SJCRH30 (cell line): ENCODE data around the gene RHBDL3. TPM values are rescaled to one million over a fixed set of nuclear protein-coding genes. Genes with fewer than 3 reads are reported as not detected.

Experiments used
- total RNA-seq: library from RNA; depleted of rRNA; stranded (reverse); fragments of >200 nt; shearing (Covaris generic); gene quantifications from 2 replicates; pipeline ENCODE4 v1.2.3, GENCODE V29; 2014; rRNA removed

The RHBDL3 gene
- total RNA-seq, 1 experiment from 2014 or later, result not detected

Other genes with a start within 250 kb of the RHBDL3 start
- gene RHOT1, start 123.3 kb upstream of the RHBDL3 start, total RNA-seq, result 48.9 and 49.2 TPM in 2 replicates
- gene C17orf75, start 76.3 kb downstream of the RHBDL3 start, total RNA-seq, result 35.5 and 39.8 TPM in 2 replicates
- 319 and 332 TPM in 2 replicates for gene ZNF207, start 84.3 kb downstream of the RHBDL3 start, total RNA-seq
- gene PSMD11, start 178.7 kb downstream of the RHBDL3 start, total RNA-seq, result 172 and 173 TPM in 2 replicates
- gene CDK5R1, start 221.2 kb downstream of the RHBDL3 start, total RNA-seq, result 3.6 and 4.7 TPM in 2 replicates